Kidney glomerular epithelial cell (primary cell): ENCODE data around the gene NRCAM.

Experiments used
- DNase-seq: peaks from one replicate; lab custom pipeline; 2025; lab: John Stamatoyannopoulos, UW

The NRCAM gene

DNA sequence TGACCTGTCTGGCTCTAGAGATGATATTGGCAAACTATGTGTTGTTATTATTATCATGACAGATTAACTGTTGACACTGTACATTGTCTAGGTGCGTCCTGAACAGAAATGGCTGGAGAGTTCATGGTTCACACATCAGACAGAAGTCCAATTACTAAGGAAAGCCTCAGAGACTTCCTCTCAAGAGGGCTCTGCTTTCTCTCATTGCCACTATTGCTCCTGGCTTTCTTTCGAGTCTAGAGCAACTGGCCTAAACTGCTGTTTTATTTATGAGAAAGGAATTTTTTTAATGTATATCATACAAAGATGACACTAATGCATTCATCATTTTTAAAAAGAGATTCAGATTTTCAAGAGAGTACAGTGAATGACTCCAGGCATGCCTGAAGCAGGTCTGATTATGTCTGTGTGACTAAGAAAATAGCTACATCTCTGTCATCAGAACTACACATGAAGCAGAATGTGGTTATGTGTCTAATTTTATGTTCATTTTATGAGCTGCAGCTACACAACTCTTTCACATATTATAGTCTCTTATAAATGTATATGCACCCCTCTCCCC is 30.4 kb downstream of the NRCAM start:
- no peak for DNase-seq

GRCh38 chr7:108424013-108424412 is 32.2 kb downstream of the NRCAM start:
- no peak for DNase-seq

- no peak for DNase-seq
Observed at GRCh38 chr7:108423089-108423989, 32.9 kb downstream of the NRCAM start.

DNA sequence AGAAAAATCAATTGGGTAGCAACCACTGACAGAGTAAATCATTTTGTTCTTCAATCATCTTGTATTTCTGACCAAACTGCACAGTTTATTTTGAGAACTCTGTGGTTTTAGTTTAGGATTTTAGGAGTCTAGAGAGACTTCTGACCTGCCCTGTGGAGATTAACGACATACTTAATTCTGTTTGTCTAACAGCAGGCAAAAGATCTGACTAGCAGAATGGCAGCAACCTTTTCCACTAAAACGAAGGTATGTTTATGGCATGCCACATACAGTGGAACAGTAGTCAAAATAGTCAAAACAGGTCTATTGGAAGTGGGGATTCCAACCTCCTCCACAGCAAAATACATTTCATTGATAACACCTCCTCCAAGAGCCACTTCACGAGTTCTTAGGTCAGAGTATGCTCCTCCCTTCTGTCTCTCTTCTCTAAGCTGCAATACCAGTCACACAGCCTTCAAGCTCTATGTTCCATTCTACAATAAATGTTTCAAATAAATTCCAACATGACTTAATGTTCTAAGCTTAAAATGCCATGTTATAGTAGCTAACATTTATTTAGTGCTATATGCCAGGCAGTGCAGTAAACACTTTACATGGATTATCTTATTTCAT is 34.4 kb downstream of the NRCAM start:
- no peak for DNase-seq

- no peak for DNase-seq
Observed at GRCh38 chr7:108419961-108420908, 36.0 kb downstream of the NRCAM start.

GRCh38 chr7:108418946-108419345 is 37.3 kb downstream of the NRCAM start:
- no peak for DNase-seq

- DNase-seq, result no peak
Observed at GRCh38 chr7:108417926-108418325, 38.3 kb downstream of the NRCAM start.

- no peak for DNase-seq
Observed at GRCh38 chr7:108417144-108417543, 39.1 kb downstream of the NRCAM start.

GRCh38 chr7:108415821-108416536 is 40.3 kb downstream of the NRCAM start:
- peak; percentile 42 for DNase-seq

DNA sequence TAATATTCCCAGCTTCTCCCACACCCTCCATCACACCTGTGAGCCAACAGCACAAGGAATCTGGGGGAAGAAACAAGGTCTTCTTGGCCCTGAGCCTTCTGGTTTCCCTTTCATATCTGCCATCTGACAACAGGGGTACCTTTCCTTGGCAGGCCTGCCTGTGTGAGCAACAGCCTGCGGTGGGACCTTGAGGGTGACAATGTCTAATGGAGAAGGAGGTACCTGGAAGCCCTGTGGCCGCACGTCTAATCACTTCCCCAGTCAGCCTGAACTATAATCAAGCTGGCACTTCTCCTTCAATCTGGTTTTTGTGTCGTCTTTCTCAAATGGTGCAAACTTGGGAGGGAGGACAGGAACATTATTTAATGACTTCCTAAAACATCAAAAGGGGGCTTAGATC is 41.2 kb downstream of the NRCAM start:
- DNase-seq, result no peak

DNA sequence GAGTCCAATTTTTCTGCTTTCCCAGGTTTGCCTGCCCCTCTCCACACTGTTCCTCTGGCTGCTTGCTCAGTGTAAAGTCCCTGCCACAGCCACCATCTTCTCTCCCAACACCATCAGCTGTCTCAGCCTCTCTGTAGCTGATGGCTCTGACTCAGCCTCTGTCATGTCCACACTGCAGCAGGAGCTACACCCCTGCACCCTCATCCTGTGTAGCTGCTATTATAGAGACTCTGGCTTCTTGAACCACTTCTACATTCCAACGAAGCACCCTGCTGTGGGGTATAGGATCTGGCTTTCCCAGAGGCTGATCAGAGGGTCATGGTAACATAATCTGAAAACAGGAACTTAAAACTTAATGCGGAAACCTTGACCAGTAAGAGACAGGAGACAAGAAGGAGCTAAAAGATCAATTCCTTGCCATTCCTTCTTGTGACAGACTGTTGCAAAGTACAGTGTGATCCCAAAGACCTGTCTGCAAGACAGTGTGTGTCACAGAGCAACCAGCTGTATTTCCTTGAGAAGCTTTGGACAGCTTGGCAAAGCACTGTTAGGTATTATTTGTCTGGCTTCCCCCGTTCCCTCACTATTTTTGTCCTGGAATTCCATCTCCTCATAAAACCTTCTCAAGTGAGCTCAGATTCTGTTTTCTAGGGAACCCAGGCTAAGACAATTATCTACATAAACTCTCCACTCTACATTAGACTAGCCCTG is 42.3 kb downstream of the NRCAM start:
- DNase-seq, result peak; percentile 41

- no peak for DNase-seq
Observed at GRCh38 chr7:108413337-108413736, 42.9 kb downstream of the NRCAM start.

DNA sequence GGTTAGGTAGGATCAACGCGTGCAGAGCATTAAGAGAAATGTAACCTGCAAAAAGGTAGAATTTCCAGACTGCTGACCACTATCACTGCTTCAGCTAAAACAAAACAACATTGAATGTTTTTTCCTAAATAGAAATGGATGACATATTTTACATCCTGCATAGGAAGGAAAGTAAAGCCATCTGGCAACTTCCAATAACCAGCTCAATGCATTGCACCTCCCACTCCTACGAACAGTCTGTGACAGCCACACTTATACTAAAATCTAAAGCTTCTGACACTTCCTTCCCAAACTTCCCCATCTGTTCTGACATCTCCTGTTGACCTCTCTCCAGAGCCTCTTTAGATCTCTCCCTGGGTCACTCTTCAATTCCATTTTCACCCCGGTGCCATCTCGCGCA is 47.1 kb downstream of the NRCAM start:
- no peak for DNase-seq

GRCh38 chr7:108408296-108408991 is 47.8 kb downstream of the NRCAM start:
- DNase-seq, result no peak

DNA sequence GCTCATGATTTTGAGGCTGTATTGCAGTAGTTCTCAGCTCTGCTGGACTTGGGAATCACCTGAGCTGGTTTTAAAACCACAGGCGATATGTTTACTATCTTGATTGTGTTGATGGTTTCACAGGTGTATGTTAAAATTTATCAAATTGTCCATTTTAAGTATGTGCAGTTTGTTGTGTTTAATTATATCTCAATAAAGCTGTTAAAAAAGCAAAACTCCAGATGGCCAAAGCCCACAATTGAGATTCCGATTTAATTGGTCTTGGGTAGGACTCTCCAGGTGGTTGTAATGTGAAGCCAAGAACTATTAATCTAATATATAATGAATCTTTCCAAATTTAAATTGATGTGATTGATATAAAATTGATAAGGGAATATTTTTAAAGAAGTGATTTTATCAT is 48.6 kb downstream of the NRCAM start:
- no peak for DNase-seq

DNA sequence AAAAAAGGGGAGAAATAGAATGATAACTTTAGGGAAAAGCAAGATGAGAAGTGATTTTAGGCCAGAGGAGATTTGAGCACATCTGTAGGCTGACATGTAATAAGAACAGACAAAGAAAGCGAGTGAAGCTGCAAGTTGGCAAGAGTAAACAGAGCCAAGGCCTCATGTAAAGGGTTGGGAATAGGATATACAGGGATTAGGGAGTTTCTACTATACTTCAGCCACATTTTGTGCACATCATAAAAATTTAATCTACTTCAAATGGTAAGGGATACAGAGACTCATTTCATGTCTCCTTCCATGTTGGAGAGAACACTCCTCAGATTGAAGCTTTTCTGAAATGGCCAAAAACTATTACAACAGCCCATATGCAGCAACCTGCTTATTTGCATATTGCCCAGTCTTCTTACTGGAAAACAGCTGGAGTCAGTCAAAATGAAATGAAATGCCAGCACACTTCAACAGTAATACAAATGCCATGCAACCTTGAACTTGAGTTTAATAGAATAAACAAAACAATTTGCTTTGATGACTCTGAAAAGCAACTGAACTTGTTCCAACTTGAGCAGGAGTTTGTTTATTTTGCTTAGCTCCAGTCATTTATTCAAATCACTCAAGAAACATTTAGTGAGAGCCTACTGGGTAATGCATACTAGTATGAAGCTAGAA is 49.9 kb downstream of the NRCAM start:
- no peak for DNase-seq

- no peak for DNase-seq
Observed at GRCh38 chr7:108404509-108405420, 51.5 kb downstream of the NRCAM start.

DNA sequence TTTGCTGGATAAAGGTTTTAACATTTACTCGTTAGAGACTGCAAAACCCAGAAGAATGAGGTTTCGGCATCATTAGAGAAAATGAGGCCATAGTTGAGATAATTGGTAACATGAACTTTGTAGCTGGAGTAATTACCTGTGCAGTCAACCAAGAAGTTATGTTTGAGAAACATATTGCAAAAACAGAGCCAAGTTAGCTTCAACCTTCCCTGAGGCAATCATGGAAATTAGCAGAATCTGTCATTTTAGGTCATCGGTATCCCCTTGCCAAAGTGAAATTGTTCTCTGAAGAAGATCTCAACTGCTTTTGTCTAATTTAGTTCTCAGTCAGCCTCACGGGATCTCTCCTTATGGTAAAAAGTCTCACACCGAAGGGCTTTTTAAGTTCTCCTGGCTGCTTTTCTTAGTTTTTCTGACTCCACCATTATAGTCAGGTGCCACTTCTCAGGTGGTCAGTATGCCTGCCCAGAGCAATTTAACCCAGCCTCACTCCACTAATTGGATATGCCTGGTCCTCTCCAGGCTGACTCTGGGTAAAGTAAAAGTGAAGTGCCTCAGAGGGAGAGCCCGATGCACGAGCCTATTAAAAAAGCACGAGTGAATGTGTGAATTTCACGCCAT is 52.5 kb downstream of the NRCAM start:
- DNase-seq, result no peak
